Heart left ventricle (tissue), 13 donors: Measurements from ENCODE around the gene RPL12.

Experiments used
- CTCF ChIP-seq, 12 donors: fragments of 200-600 bp; sonication (generic) in 4 of 12; IDR thresholded peaks; one replicate each; pipeline versions ENCODE4 v1.5.0 to v1.8.0; 2018 to 2022; ENCODE audit warnings: antibody characterized with exemption in 12 of 12, mild to moderate bottlenecking in 5 of 12
- POLR2A ChIP-seq, 2 donors: fragments of 450-650 bp; IDR thresholded peaks; one replicate each; pipeline ENCODE4 v1.6.1; 2017; ENCODE audit warnings: antibody characterized with exemption in 2 of 2, mild to moderate bottlenecking in 2 of 2, moderate library complexity in 2 of 2
- donor health status: ischemic (EF 13 %, LVEDD 7.1; RV severe dilation, severe dysfunction).
- donor health status: DM: no; HTN: yes; CAD: no.
- donor health status: DM: no; HTN: no; CAD: no.
- donor health status: ischemic (EF 25% LVEDD 6.9; RV normal size, moderate dysfunction).
- donor health status: ischemic (EF 25% LVEDD 5.7; RV mildly dilated, moderate dysfunction).
- donor health status: ischemic (EF 35%, LVEDD 5.7; RV mildly dilated, moderate dysfunction).
- donor health status: nonischemic (EF 11% LVEDD 7.7; RV severe dilation, severe dysfunction).
- donor health status: DM: yes; HTN: yes; CAD: no.
- donor health status: PGD.
- donor health status: ischemic (EF 29% LVEDD 5.4; RV normal size, mild dysfunction).
- donor health status: nonischemic (EF 23%, LVEDD 6.1; RV moderate dilation, normal function).

- TF ChIP-seq CTCF (IDR thresholded peaks at IDR 0.05) (no peak), POLR2A (IDR thresholded peaks at IDR 0.05) (no peak)
These were observed 4.3 kb downstream of the RPL12 start for GRCh38 chr9:127446713-127447415.
